ENCODE data around the gene POC1A. TPM values are rescaled to one million over a fixed set of nuclear protein-coding genes. Genes with fewer than 3 reads are reported as not detected.
A peak's percentile ranks its signal among the peaks of the same experiment; 100 is the strongest.
"Not testable (repeated sequence)": the region's sequence is repeated elsewhere in the genome, so short reads cannot be mapped to it uniquely, and the experiment has no call there.

POC1A gene
- total RNA-seq, 2 experiments from 2014 or later: 23.8 to 24.8 TPM

DNA sequence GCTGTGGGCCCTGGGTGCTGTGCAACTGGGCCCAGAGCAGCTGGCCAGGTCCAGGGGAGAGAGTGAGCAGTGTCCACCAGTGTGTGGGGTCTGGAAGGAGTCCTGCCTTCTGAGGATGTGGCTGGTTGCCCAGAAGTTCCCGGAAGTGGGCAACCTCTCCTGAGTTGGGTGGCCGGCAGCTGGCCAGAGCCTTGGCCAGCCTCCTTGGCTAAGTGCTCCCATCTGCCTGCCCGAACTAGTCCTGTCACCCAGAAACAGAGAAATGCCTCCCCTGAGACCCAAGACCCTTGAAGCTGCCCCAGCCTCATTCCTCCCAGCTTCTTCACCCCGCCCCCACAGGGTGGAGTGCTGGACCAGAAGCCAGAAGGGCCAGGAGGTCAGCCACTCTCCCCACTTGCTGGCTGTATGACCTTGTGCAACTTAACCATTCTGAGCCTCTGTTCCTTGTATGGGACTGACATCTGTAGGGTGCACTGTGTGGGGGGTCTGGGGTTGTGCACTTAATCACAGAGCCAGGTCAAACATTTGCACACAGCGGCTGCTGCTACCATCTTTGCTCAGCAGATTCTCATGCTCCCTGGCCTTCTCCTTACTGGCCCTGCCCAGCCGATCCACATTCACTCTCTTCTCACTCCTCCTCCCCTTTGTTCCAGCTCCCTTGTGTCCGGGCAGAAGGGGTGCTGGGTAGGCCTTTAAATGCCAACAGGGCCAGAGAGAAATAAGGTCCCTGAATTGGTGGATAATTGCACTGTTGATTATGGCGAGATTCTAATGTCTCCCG is 36.3 kb upstream of the POC1A start:
- Mint-ChIP-seq H3K27me3 (no peaks in the 10 kb centered on the region), H3K36me3 (no peaks in the 10 kb centered on the region), H3K27ac (no peak overlapping the region), H3K4me3 (no peak overlapping the region), H3K9me3 (no peaks in the 10 kb centered on the region), H3K4me1 (peaks cover 4% of the 10 kb centered on the region)
- DNase-seq: no peak

DNA sequence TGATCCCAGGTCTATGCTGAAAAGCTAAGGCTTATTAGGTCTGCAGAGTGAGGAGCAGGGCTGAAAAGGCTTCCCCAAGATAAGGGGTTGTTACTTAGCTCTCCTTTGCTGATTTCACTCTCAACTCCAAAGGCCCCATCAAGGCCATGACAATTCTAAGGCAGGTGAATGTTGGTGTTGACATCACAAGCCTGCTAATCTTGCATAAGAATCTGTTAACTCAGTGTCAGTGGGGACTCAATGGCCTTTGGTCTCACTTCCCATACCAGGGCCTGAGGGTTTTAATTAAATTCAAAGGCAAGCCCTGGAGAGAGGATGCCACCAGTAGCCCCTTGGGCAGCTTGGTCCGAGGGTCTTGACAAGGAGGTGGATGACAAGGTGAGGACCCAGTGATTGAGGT is 34.3 kb upstream of the POC1A start:
- H3K4me3 Mint-ChIP-seq: no peak overlapping the region
- no peaks in the 10 kb centered on the region for H3K36me3 Mint-ChIP-seq
- peaks cover 4% of the 10 kb centered on the region for H3K4me1 Mint-ChIP-seq
- H3K9me3 Mint-ChIP-seq: no peaks in the 10 kb centered on the region
- no peak overlapping the region for H3K27ac Mint-ChIP-seq
- no peak for DNase-seq
- no peaks in the 10 kb centered on the region for H3K27me3 Mint-ChIP-seq

DNA sequence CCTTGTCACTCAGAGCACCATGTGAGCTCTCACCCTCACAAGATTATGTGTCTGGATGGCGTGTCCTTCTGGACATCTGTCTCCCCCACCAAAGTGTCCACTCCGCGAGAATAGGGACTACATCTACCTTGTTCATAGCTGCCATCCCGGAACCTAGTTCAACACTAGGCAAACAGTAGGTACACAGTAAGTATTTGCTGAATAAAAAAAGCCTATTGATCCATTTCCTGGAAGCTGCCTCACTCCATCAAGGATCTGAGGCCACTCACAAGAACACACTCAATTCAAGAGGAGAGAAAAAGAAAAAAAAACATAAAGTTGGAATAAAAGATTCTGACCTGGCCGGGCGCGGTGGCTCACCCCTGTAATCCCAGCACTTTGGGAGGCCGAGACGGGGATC is 32.5 kb upstream of the POC1A start:
- Mint-ChIP-seq H3K36me3 (no peaks in the 10 kb centered on the region), H3K9me3 (no peaks in the 10 kb centered on the region), H3K4me1 (peaks cover 4% of the 10 kb centered on the region), H3K27me3 (no peaks in the 10 kb centered on the region), H3K27ac (no peak overlapping the region), H3K4me3 (no peak overlapping the region)
- no peak for DNase-seq

DNA sequence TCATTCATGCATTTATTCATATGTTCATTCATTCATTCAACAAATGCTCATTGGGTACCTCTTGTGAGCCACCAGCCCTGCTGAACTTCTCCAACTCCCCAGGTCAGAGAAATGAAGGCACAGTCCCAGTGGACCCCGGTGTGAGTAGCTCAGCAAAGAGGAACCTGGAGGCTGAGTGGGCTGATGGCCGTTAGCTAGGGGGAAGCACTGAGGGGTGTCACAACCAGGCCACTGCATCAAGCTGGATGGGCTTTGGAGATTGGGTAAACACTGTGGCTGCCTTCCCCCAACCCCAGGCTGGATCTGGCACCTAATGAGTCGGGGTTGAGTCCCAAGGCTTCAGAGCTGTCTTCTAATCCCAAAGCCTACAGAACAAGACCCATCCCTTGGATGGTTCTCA is 31.6 kb upstream of the POC1A start:
- no peaks in the 10 kb centered on the region for H3K27me3 Mint-ChIP-seq
- H3K4me3 Mint-ChIP-seq: no peak overlapping the region
- peaks cover 4% of the 10 kb centered on the region for H3K4me1 Mint-ChIP-seq
- DNase-seq: no peak
- H3K9me3 Mint-ChIP-seq: no peaks in the 10 kb centered on the region
- no peak overlapping the region for H3K27ac Mint-ChIP-seq
- H3K36me3 Mint-ChIP-seq: no peaks in the 10 kb centered on the region

DNA sequence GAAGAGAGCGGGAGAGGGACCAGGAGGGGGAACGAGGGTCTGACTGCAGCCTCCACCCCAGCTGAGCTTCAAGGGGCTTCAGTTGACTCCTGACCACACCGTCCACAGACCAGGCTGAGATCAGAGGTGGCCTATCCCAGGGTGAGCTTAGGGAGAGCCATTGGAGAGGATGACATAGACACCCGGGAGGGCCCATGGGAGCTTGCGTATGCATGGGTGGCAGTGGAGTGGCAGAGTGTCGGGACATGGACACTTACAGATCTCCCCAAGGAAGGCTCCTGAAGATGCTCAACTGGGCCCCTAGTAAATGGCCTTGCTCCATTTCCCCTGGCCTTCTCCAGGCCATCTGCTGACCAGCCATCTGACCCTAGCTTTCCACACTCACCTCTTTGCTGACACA is 31.1 kb upstream of the POC1A start:
- Mint-ChIP-seq H3K27me3 (no peaks in the 10 kb centered on the region), H3K36me3 (no peaks in the 10 kb centered on the region), H3K27ac (no peak overlapping the region)

DNA sequence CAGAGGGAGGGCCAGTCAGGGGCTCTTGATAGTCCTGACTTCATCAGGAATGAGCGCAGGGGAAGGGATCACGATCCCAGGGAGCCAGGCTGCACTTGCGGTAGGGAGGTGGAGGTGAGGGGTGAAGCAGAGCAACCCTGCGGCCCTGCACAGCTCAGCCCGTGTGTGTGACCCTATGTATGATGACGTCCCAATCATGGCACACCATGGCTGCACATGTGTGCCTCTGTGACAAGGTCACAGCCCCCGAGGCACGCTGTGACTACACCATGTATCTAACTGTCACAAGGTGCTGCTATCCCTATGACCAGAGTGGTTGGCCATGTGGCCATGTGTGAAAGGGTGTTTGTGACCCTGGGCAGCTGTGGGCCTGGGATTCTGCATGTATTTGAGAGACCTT is 30.5 kb upstream of the POC1A start:
- H3K9me3 Mint-ChIP-seq: no peaks in the 10 kb centered on the region
- no peak overlapping the region for H3K4me3 Mint-ChIP-seq
- H3K36me3 Mint-ChIP-seq: no peaks in the 10 kb centered on the region
- peaks cover 4% of the 10 kb centered on the region for H3K4me1 Mint-ChIP-seq
- no peak for DNase-seq
- H3K27ac Mint-ChIP-seq: no peak overlapping the region
- H3K27me3 Mint-ChIP-seq: no peaks in the 10 kb centered on the region

More for the DNA sequence above, 31.1 kb upstream of the POC1A start:
- Mint-ChIP-seq H3K4me3 (no peak overlapping the region), H3K4me1 (peaks cover 4% of the 10 kb centered on the region), H3K9me3 (no peaks in the 10 kb centered on the region)
- no peak for DNase-seq

DNA sequence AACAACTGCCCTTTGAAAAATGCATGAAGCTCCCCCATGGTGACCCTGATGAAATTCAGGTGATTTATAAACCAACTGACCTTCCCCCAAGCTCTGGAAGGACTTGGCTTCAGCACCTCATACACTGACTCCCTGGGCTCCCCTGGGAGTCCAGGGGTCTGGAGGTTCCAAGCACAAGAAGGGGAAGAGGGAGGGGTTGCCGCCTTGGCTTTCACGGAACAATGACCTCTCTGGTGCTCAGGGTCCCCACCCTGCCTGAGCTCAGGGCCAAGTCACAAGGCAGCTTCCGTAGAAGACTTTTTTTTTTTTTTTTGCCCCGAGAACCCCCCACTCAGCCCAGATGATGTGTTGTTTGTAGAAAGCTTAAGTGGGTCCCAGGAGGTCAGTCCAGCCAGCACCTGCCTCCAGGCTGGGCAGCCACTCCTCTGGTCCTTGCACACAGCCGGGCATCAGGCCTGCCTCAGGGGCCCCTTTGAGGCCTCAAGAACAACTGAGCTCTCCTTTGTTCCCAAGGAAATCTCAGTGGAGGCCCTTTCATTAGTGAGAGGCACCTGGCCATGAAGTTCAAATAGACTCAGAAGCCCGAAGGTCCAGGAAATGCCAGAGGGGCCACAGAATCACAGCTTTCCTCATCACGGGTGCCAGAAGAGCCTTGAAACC is 29.7 kb upstream of the POC1A start:
- Mint-ChIP-seq H3K9me3 (no peaks in the 10 kb centered on the region), H3K4me1 (peaks cover under 1% of the 10 kb centered on the region), H3K36me3 (no peaks in the 10 kb centered on the region), H3K4me3 (no peak overlapping the region), H3K27ac (no peak overlapping the region), H3K27me3 (no peaks in the 10 kb centered on the region)
- DNase-seq: no peak

DNA sequence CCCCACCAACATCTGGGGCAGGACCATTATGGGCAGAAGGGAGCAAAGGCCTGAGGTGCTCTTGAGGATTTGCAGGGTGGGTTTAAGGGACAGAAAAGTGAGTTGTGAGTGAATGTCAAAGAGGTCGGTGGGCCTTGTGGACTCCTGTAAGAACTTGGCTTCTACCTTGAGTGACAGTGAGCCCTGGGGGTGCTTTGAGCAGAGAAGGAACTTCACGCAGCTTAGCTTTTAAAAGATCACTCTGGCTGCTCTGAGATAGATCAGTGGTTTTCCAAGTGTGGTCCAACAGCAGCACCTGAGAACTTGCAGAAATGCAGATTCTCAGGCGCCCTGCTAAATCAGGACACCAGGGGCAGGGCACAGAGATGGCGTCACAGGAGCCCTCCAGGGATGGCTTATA is 28.5 kb upstream of the POC1A start:
- no peaks in the 10 kb centered on the region for H3K27me3 Mint-ChIP-seq
- DNase-seq: no peak

DNA sequence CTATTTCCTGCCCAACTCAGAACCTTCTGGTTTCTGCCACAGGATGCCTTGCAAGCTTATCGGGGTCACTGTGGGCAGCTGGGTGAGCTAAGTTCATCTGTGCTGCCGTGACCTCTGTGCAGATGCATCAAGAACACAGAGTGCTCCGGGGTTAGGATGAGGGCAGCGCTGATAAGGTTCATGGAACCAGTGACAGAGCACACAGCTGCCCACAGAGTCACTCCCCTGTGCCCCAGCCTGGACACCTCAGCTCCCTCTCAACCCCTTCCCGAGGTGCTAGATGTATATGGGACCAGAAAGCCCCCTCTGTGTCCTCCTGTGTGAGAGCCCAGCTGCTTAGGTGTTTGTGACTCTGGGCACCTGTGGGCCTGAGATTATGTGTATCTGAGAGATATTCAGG is 28.0 kb upstream of the POC1A start:
- no peak for DNase-seq
- Mint-ChIP-seq H3K9me3 (no peaks in the 10 kb centered on the region), H3K36me3 (no peaks in the 10 kb centered on the region), H3K4me1 (no peaks in the 10 kb centered on the region), H3K4me3 (no peak overlapping the region), H3K27ac (no peak overlapping the region), H3K27me3 (no peaks in the 10 kb centered on the region)

More for the DNA sequence above, 28.5 kb upstream of the POC1A start:
- H3K36me3 Mint-ChIP-seq: no peaks in the 10 kb centered on the region
- no peaks in the 10 kb centered on the region for H3K4me1 Mint-ChIP-seq
- H3K9me3 Mint-ChIP-seq: no peaks in the 10 kb centered on the region
- H3K27ac Mint-ChIP-seq: no peak overlapping the region
- no peak overlapping the region for H3K4me3 Mint-ChIP-seq

DNA sequence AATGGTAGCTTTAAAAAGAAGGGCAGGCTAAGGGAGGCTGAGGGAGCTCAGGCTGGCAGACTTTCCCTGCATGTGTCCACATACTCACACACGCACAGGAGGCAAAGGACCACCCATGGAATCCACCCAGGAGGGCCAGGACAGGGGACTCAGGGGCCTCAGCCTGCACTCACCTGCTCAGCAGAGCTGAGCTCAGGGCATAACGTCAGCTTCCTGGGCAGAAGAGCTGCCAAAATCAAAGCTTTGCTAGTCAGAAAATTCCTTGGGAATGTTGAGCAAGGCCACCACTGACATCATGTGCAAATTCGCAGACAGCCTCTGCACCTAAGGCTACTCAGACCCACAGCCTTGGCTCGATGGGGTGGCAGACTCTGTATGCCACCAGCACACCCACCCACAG is 27.3 kb upstream of the POC1A start:
- H3K36me3 Mint-ChIP-seq: no peaks in the 10 kb centered on the region
- no peaks in the 10 kb centered on the region for H3K4me1 Mint-ChIP-seq
- no peak overlapping the region for H3K4me3 Mint-ChIP-seq
- H3K27me3 Mint-ChIP-seq: no peaks in the 10 kb centered on the region
- no peaks in the 10 kb centered on the region for H3K9me3 Mint-ChIP-seq
- H3K27ac Mint-ChIP-seq: no peak overlapping the region
- DNase-seq: no peak

DNA sequence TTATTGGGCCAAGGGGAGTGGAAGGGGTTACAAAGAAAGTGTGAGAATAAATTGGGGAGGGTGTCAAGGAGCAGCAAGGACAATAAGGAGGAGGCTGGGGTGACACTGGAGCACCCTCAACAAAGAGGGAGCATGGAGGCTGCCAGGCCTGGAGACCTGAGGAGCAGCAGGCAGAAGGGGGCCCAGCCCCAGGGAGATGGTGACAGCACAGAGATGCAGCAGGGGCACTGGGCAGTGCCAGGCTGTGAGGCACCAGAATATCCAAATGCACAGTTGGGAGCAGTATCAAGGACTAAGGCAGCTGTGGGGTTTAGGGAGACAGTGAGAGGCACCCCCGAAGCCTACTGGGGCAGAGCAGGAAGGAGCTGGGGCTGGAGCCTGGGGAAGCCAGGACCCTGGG is 24.3 kb upstream of the POC1A start:
- H3K27me3 Mint-ChIP-seq: no peaks in the 10 kb centered on the region
- H3K36me3 Mint-ChIP-seq: no peaks in the 10 kb centered on the region

DNA sequence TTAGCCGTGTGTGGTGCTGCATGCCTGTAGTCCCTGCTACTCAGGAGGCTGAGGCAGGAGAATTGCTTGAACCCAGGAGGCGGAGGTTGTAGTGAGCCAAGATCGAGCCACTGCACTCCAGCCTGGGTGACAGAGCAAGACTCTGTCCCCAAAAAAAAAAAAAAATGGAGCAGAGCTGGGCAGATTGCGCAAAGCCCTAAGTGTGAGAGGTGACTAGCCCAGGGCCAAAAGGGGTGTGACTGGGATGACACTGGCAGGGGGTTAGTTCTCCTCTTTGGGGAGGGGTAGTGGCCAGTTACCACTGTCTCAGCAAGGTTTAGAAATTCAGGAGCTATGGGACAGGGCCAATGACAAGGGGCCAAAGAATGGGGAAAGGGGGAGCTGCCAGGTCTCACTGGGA is 23.9 kb upstream of the POC1A start:
- H3K36me3 Mint-ChIP-seq, H3K27me3 Mint-ChIP-seq, H3K9me3 Mint-ChIP-seq, DNase-seq, H3K4me3 Mint-ChIP-seq, H3K4me1 Mint-ChIP-seq: not testable (repeated sequence)
- peak overlapping the region; percentile 59 for H3K27ac Mint-ChIP-seq

More for the DNA sequence above, 24.3 kb upstream of the POC1A start:
- Mint-ChIP-seq H3K9me3 (no peaks in the 10 kb centered on the region), H3K4me1 (no peaks in the 10 kb centered on the region), H3K27ac (peak overlapping the region; percentile 59), H3K4me3 (no peak overlapping the region)
- no peak for DNase-seq

DNA sequence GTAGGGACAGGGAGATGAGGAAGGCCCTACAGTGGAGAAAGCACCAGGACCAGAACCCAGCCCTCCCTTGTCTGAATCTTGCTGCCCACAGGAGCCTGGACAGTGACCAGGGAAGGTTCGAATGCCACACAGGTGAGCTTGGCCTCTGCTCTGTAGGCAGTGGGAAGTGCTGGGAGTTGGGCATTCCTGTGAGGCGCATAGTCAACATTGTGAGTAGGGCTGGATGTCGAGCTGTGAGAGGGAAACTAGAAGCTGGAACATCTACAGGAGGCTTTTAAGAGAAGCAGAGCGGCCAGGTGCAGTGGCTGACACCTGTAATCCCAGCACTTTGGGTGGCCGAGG is 23.4 kb upstream of the POC1A start:
- H3K4me3 Mint-ChIP-seq: no peak overlapping the region
- H3K4me1 Mint-ChIP-seq: no peaks in the 10 kb centered on the region
- DNase-seq: no peak
- H3K9me3 Mint-ChIP-seq: no peaks in the 10 kb centered on the region
- H3K27me3 Mint-ChIP-seq: no peaks in the 10 kb centered on the region
- no peak overlapping the region for H3K27ac Mint-ChIP-seq
- H3K36me3 Mint-ChIP-seq: no peaks in the 10 kb centered on the region

DNA sequence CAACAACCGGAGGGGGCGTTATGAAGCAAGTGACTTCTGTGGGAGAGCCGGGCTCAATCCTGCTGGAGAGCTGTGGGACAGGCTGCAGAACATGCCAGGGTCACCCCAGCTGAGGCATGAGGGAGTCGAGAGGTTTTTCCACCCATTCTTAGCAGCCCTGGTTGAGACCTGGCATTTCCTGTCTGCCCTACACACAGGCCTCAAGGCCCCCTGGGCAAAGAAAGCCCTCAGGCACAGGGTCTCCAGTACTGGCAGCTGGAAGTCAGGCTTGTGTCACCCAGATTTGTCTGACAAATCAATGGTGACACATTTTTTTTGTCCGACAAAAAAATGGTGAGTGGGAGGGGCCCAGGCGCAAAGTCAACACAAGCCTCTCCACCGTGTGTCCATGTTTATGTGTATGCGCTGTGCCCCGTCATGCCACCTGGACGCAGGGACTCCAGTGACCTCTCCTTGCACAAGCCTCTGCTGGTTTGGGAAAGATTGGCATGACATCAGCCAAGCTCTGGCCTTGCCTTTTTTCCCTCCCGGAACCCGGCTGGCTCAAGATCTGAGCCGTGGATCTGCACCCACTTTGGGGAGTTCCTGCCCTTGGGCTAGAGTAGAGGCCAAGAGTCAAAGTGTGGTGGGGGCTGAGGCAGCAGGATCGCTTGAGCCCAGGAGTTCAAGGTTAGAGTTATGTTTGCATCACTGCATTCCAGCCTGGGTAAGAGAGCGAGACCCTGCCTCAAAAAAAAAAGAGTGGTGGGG is 22.9 kb upstream of the POC1A start:
- no peaks in the 10 kb centered on the region for H3K9me3 Mint-ChIP-seq
- no peaks in the 10 kb centered on the region for H3K4me1 Mint-ChIP-seq
- H3K27ac Mint-ChIP-seq: no peak overlapping the region
- H3K27me3 Mint-ChIP-seq: no peaks in the 10 kb centered on the region
- H3K4me3 Mint-ChIP-seq: no peak overlapping the region
- no peaks in the 10 kb centered on the region for H3K36me3 Mint-ChIP-seq
- no peak for DNase-seq

DNA sequence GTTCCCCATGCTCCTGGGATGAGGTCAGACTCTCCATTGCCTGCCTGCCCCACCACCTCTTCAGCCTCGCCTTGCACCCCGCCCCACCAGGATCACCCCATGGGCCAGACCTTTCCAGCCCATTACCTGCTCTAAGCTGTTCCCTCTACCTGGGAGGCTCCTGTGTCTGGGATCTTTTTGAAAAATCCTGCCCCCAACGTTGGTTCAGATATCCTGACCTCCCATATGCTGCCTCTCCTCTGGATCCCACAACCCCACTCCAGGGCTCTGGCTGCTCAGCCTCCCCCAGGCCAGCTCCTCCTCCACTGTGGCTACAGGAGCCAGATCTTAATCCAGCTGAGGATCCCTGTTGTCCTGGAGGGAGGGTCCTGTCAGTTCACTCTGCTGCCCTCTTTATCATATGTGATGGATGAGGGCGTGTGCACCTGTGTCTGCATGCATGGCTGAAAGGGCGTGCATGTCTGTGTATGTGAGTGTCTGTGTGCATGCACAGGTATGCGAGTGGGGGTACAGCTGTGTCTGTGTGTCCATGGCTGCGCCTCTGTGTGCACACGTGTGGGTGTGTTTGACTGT is 22.0 kb upstream of the POC1A start:
- Mint-ChIP-seq H3K27ac (no peak overlapping the region), H3K27me3 (no peaks in the 10 kb centered on the region), H3K4me3 (no peak overlapping the region), H3K36me3 (no peaks in the 10 kb centered on the region), H3K9me3 (no peaks in the 10 kb centered on the region), H3K4me1 (no peaks in the 10 kb centered on the region)
- no peak for DNase-seq
